K562 (cell line): ENCODE data around the gene EMC6. TPM values are rescaled to one million over a fixed set of nuclear protein-coding genes. Genes with fewer than 3 reads are reported as not detected.

Experiments
- ATAC-seq: fragments of 200-7000 bp; cut with Tn5 transposase; 3 replicates; pipeline ENCODE4 v1.9.1; 2020; ENCODE audit warnings: moderate library complexity
- BruUV-seq: library from RNA; stranded (reverse); fragments of 400-500 nt; replicated peaks from 2 replicates; lab custom pipeline; 2021; lab: Mats Ljungman, UMichigan
- CTCF ChIA-PET: fragments of 300-600 bp; formaldehyde crosslinking; extraction: SDS; loops from one replicate; lab custom pipeline; 2021; ENCODE audit warnings: low intra/inter-chr PET ratio; lab: Yijun Ruan, JAX
- POLR2A ChIA-PET: fragments of 300-600, 350-650 bp; sonication (Branson Sonifier 250); formaldehyde crosslinking; extraction: SDS; loops from one replicate; lab custom pipeline; 2021; ENCODE audit warnings: antibody characterized with exemption, inconsistent platforms; lab: Yijun Ruan, JAX
- DNase-seq, 4 experiments: peaks; one replicate each; pipeline versions ENCODE4 v3.0.0 to v3.0.0-alpha.2; 2011 to 2018; ENCODE audit warnings: low spot score in 3 of 4, mixed read lengths in 3 of 4; ENCODE audit errors: extremely low read depth in 1 of 4
- FAIRE-seq: peaks from 2 replicates; lab custom pipeline; 2011; peaks lifted over from hg19 to GRCh38; lab: Jason Lieb, UNC
- H2AFZ ChIP-seq: 2 replicates; pipeline ENCODE4 v1.6.0; 2011; ENCODE audit warnings: low read depth, low read length, control low read depth, inconsistent platforms
- H3K27ac ChIP-seq: fragments of 200-600 bp; 3 replicates; pipeline ENCODE4 v1.8.0; 2011; ENCODE audit warnings: low read depth, mild to moderate bottlenecking, control low read depth, inconsistent platforms, low read length, moderate library complexity, mixed read lengths; ENCODE audit errors: extremely low read depth
- H3K27me3 ChIP-seq, 2 experiments: fragments of 300-600 bp in 1 of 2; 2 replicates in 1 of 2; 3 replicates in 1 of 2; pipeline versions ENCODE4 v1.6.0 to v1.8.0; 2011; ENCODE audit warnings: inconsistent platforms in 2 of 2, low read length in 2 of 2, mild to moderate bottlenecking in 1 of 2, mixed read lengths in 1 of 2, moderate library complexity in 1 of 2; ENCODE audit not compliant: control insufficient read depth in 2 of 2, insufficient read depth in 2 of 2
- H3K36me3 ChIP-seq: fragments of 300-600 bp; 3 replicates; pipeline ENCODE4 v1.8.0; 2011; ENCODE audit warnings: mild to moderate bottlenecking, low read length, inconsistent platforms; ENCODE audit not compliant: control insufficient read depth, insufficient read depth
- H3K4me1 ChIP-seq, 2 experiments: fragments of 200-600 bp in 1 of 2; replicated peaks in 1 of 2; 2 replicates in 1 of 2; 3 replicates in 1 of 2; pipeline versions ENCODE4 v1.5.1 to v1.8.0; 2011; ENCODE audit warnings: inconsistent platforms in 2 of 2, low read length in 2 of 2, mild to moderate bottlenecking in 1 of 2, mixed read lengths in 1 of 2, moderate library complexity in 1 of 2; ENCODE audit not compliant: control insufficient read depth in 2 of 2, insufficient read depth in 2 of 2
- H3K4me2 ChIP-seq: 2 replicates; pipeline ENCODE4 v1.6.1; 2011; ENCODE audit warnings: low read length, control low read depth, inconsistent platforms, mixed read lengths; ENCODE audit not compliant: insufficient read depth
- H3K4me3 ChIP-seq: fragments of 200-600 bp; sonication (generic), shearing (Covaris generic); 2 replicates; pipeline ENCODE4 v1.5.1; 2016; ENCODE audit warnings: control low read depth, inconsistent platforms
- H3K79me2 ChIP-seq: fragments of 200-600 bp; 3 replicates; pipeline ENCODE4 v1.8.0; 2011; ENCODE audit warnings: low read length, inconsistent platforms; ENCODE audit not compliant: control insufficient read depth, insufficient read depth
- H3K9ac ChIP-seq, 2 experiments: 2 replicates each; pipeline versions ENCODE4 v1.6.0 to v1.6.1; 2011; ENCODE audit warnings: low read depth in 2 of 2, low read length in 2 of 2, control low read depth in 1 of 2, inconsistent platforms in 1 of 2, mild to moderate bottlenecking in 1 of 2, mixed read lengths in 1 of 2; ENCODE audit not compliant: insufficient read depth in 1 of 2
- H3K9me1 ChIP-seq: one replicate; pipeline ENCODE4 v1.6.0; 2011; ENCODE audit warnings: inconsistent platforms, mild to moderate bottlenecking, low read length, moderate library complexity; ENCODE audit not compliant: control insufficient read depth, insufficient read depth
- H3K9me3 ChIP-seq: replicated peaks from 2 replicates; pipeline ENCODE4 v1.5.1; 2011; ENCODE audit warnings: low read depth, low read length, inconsistent platforms; ENCODE audit not compliant: control insufficient read depth, insufficient read depth
- H4K20me1 ChIP-seq: replicated peaks from 2 replicates; pipeline ENCODE4 v1.6.1; 2011; ENCODE audit warnings: low read length, inconsistent platforms, mixed read lengths; ENCODE audit not compliant: control insufficient read depth, insufficient read depth
- ARID3B ChIP-seq: fragments of 250-450 bp; sonication (Bioruptor Pico); IDR thresholded peaks from 2 replicates; pipeline ENCODE4 v1.4.0; 2020; ENCODE audit warnings: borderline replicate concordance
- BRCA1 ChIP-seq, 2 experiments: fragments of 450-650 bp in 1 of 2; sonication (generic) in 1 of 2; formaldehyde crosslinking in 1 of 2; IDR thresholded peaks; 2 replicates each; pipeline versions ENCODE4 v1.5.0 to v1.6.1; 2017 to 2020; ENCODE audit warnings: mild to moderate bottlenecking in 1 of 2, missing genetic modification reagents in 1 of 2
- CREM ChIP-seq: IDR thresholded peaks from 2 replicates; pipeline ENCODE4 v1.6.1; 2014; ENCODE audit warnings: antibody characterized with exemption, low read depth
- ERF ChIP-seq: fragments of 450-650 bp; formaldehyde crosslinking; IDR thresholded peaks from 2 replicates; pipeline ENCODE4 v1.4.0; 2020; ENCODE audit warnings: mild to moderate bottlenecking, mixed read lengths
- ETV1 ChIP-seq: fragments of 450-650 bp; conservative IDR thresholded peaks from 2 replicates; pipeline ENCODE4 v1.6.1; 2016; ENCODE audit warnings: missing genetic modification characterization, control low read depth, low read depth, missing compliant biosample characterization
- HNRNPL ChIP-seq: fragments of 200-400 bp; formaldehyde crosslinking; IDR thresholded peaks from 2 replicates; pipeline ENCODE4 v1.6.1; 2017; ENCODE audit warnings: low read depth, mild to moderate bottlenecking, low read length
- MLX ChIP-seq, 2 experiments: fragments of 450-650 bp in 1 of 2; sonication (generic) in 1 of 2; formaldehyde crosslinking; conservative IDR thresholded peaks; 2 replicates each; pipeline versions ENCODE4 v1.4.0 to v1.8.1; 2020 to 2022; ENCODE audit warnings: mild to moderate bottlenecking in 1 of 2, missing genetic modification reagents in 1 of 2
- NCOA1 ChIP-seq: fragments of 450-650 bp; IDR thresholded peaks from 2 replicates; pipeline ENCODE4 v1.6.1; 2016; ENCODE audit warnings: low read depth
- PML ChIP-seq: IDR thresholded peaks from 2 replicates; pipeline ENCODE4 v1.6.1; 2012; ENCODE audit warnings: low read length, inconsistent platforms
- PTBP1 ChIP-seq: fragments of 200-400 bp; formaldehyde crosslinking; IDR thresholded peaks from 2 replicates; pipeline ENCODE4 v1.6.1; 2017; ENCODE audit warnings: low read depth, low read length
- STAT6 ChIP-seq: sonication (generic); formaldehyde crosslinking; IDR thresholded peaks from 2 replicates; pipeline ENCODE4 v1.8.1; 2023; ENCODE audit warnings: mild to moderate bottlenecking, missing genetic modification reagents
- U2AF2 ChIP-seq: fragments of 200-400 bp; formaldehyde crosslinking; optimal IDR thresholded peaks from 2 replicates; pipeline ENCODE3; 2017; ENCODE audit warnings: low read depth, mild to moderate bottlenecking, low read length
- YBX1 ChIP-seq: fragments of 450-650 bp; IDR thresholded peaks from 2 replicates; pipeline ENCODE4 v1.7.1; 2016; ENCODE audit warnings: mild to moderate bottlenecking
- ZNF121 ChIP-seq: sonication (generic); formaldehyde crosslinking; conservative IDR thresholded peaks from 2 replicates; pipeline ENCODE4 v1.8.0; 2022; ENCODE audit warnings: missing genetic modification reagents
- ZNF274 ChIP-seq: IDR thresholded peaks from 2 replicates; pipeline ENCODE4 v1.6.1; 2011; ENCODE audit warnings: low read depth, mild to moderate bottlenecking, low read length, moderate library complexity, borderline replicate concordance
- WGBS: fragments of 100-300 bp; shearing (Covaris generic); methylation state at CpG from one replicate; pipeline ENCODE4 v1.1.6; 2016; ENCODE audit warnings: low coverage, mixed read lengths; ENCODE audit not compliant: insufficient coverage; ENCODE audit errors: missing lambda C conversion rate; 5-methylcytosine and 5-hydroxymethylcytosine counted together
- in situ Hi-C: fragments of 300-500 bp; cut with MboI; formaldehyde crosslinking; loops from 4 replicates; pipeline ENCODE4 v1.15.0; 2018; ENCODE audit warnings: inconsistent platforms, mixed read lengths
- intact Hi-C: fragments of 100-400 bp; cut with micrococcal nuclease; formaldehyde crosslinking; loops from 2 replicates; pipeline ENCODE4 v1.14.2; 2022
- polyA plus RNA-seq, 8 experiments: library from polyadenylated mRNA; depleted of rRNA in 4 of 8; stranded (reverse) in 5 of 8; unstranded in 3 of 8; fragments of >200 nt; fragmentation: Nextera tagmentation in 2 of 8; fragmentation: Illumina TruSeq in 1 of 8; extraction: Ambion mirVana in 2 of 8; extraction: Trizol in 1 of 8; gene quantifications; 2 replicates each; pipeline versions ENCODE4 v1.2.1 to v1.2.3, GENCODE V29; 2011 to 2014; ENCODE audit warnings: inconsistent platforms in 1 of 8, missing spikeins in 1 of 8
- total RNA-seq, 7 experiments: library from RNA; depleted of rRNA in 6 of 7; stranded (reverse); fragments of >200 nt in 6 of 7; fragmentation: Illumina TruSeq in 2 of 7; extraction: Trizol in 2 of 7; gene quantifications; 2 replicates each; pipeline versions ENCODE4 v1.2.1 to v1.2.3, GENCODE V29; 2011 to 2021; ENCODE audit warnings: low replicate concordance in 1 of 7
- TF ChIP-seq, protein P1 (sequence below): fragments of 250-450 bp; sonication (Bioruptor Pico); IDR thresholded peaks from 2 replicates; pipeline ENCODE4 v1.4.0; 2020; ENCODE audit warnings: mild to moderate bottlenecking

EMC6 gene
- total and polyA plus RNA-seq, 9 of the 15 experiments (the other 6 are each of a cell fraction or from before 2014, with no cell fraction given), result 2.9 to 136 (median 24.9) TPM

GRCh38 chr17:3639981-3640596, 28.5 kb upstream of the EMC6 start:
- Histone ChIP-seq H3K4me1 (peaks cover 21 to 32% of the 10 kb centered on the region in 2 experiments), H3K9ac (peak overlapping the region; percentile 24 to 40; a peak in 3 of 4 replicates), H3K27me3 (no peaks in the 10 kb centered on the region), H4K20me1 (no peaks in the 10 kb centered on the region), H3K4me2 (peak overlapping the region; percentile 61), H2AFZ (peak overlapping the region; percentile 69), H3K36me3 (peaks cover 3% of the 10 kb centered on the region; the same call in 1 of the 3 replicates), H3K9me1 (no peaks in the 10 kb centered on the region), H3K4me3 (no peak overlapping the region), H3K9me3 (no peaks in the 10 kb centered on the region), H3K79me2 (peaks cover 12% of the 10 kb centered on the region), H3K27ac (peak overlapping the region; percentile 84)
- WGBS, result 1% methylated on average over 7 of the region's 7 CpGs
- POLR2A ChIA-PET, result interaction anchor here (0.6 to 1.3 kb wide), 8 partner anchors 9 to 900 kb away, joined by 3 to 5 read pairs (median 3); no protein-coding TSS in a partner anchor
- CTCF ChIA-PET, result no interaction called here
- ATAC-seq, result peak; percentile 55
- in situ Hi-C loops (no loop called here), intact Hi-C loops (loop anchor here (5.0 kb wide), 1 partner anchor 38 kb away; no protein-coding TSS in a partner anchor)
- peak; percentile 57 to 84 (median 64) for DNase-seq
- BruUV-seq, result TSS peak; percentile 48
- peak; percentile 92 for FAIRE-seq
- TF ChIP-seq NCOA1 (peak; percentile 37; the same call in 1 of the 2 replicates), CREM (peak; percentile 54; the same call in 1 of the 2 replicates), ARID3B (no peak), MLX (CRISPR knock-in tag; conservative IDR thresholded peaks at IDR 0.05) (no peak), BRCA1 (IDR thresholded peaks at IDR 0.05) (no peak), BRCA1 (CRISPR knock-in tag; IDR thresholded peaks at IDR 0.05) (no peak), YBX1 (no peak), ZNF274 (no peak), ETV1 (tag) (no peak), PTBP1 (no peak), STAT6 (CRISPR knock-in tag) (no peak), U2AF2 (no peak), HNRNPL (no peak), PML (no peak), ZNF121 (no peak), ERF (CRISPR knock-in tag) (no peak)
- TF ChIP-seq, protein P1, sequence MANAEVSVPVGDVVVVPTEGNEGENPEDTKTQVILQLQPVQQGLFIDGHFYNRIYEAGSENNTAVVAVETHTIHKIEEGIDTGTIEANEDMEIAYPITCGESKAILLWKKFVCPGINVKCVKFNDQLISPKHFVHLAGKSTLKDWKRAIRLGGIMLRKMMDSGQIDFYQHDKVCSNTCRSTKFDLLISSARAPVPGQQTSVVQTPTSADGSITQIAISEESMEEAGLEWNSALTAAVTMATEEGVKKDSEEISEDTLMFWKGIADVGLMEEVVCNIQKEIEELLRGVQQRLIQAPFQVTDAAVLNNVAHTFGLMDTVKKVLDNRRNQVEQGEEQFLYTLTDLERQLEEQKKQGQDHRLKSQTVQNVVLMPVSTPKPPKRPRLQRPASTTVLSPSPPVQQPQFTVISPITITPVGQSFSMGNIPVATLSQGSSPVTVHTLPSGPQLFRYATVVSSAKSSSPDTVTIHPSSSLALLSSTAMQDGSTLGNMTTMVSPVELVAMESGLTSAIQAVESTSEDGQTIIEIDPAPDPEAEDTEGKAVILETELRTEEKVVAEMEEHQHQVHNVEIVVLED, result no peak
